NCI-H2029 treated with DMSO at 0.1 percent for 48 hours (cell line): ENCODE measurements around the gene ESPNL.
"Not testable (repeated sequence)": the region's sequence is repeated elsewhere in the genome, so short reads cannot be mapped to it uniquely, and the experiment has no call there.

ENCODE experiments used
- DNase-seq: peaks from one replicate; lab custom pipeline; 2025; lab: John Stamatoyannopoulos, UW

Gene ESPNL

DNA sequence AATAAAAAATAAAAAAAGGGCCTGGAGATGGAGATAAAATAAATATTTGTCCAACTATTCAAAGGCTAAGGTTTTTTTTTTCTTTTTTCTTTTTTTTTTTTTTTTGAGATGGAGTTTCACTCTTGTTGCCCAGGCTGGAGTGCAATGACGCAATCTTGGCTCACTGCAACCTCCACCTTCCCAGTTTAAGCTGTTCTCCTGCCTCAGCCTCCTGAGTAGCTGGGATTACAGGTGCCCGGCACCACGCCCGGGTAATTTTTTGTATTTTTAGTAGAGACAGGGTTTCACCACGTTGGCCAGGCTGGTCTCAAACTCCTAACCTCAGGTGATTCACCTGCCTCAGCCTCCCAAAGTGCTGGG lies 70.9 kb downstream of the ESPNL start:
- DNase-seq = not testable (repeated sequence)

DNA sequence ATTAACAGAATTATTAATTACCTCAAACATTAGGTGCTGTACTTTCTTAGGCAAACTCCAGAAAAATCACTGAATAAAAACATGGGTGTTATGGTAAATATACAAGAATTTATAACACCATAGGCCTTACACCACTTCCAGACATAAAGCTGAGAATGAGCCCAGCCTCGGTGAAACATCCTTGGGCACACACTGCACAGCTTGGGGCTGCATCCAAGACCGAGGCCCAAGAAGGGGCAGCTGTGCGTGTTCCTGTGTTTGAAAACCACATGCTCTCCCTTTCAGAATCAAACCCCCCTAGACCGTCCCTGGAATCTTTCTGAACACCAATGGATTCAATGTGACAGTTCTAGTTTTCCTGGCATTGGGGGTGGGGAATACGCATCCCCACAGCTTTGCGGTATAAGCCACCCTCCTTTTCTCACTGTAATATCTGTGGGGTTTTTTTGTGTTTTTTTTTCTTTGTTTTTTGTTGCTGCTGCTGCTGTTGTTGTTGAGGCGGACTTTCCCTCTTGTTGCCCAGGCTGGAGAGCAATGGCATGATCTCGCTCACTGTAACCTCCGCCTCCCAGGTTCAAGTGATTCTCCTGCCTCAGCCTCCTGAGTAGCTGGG lies 71.5 kb downstream of the ESPNL start:
- DNase-seq = no peak

DNA sequence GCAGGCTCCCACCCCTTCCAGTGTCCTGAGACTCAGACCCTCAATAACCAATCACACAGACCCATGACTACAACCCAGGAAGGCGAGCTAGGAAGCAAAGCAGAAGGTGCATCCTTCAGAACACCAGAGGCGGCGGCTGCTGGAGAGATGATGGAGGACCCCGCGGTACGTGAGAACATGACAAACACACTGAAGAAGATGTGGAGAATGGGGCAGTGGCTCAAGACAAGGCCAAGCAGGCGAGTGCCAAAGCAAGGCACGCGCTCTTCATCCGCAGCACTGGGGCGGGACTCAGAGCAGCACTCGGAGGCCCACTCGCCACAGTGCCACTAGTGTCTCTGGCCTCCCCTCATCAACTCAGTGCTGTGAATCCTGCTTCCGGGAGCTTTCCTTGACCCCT lies 72.3 kb downstream of the ESPNL start:
- DNase-seq = no peak

DNA sequence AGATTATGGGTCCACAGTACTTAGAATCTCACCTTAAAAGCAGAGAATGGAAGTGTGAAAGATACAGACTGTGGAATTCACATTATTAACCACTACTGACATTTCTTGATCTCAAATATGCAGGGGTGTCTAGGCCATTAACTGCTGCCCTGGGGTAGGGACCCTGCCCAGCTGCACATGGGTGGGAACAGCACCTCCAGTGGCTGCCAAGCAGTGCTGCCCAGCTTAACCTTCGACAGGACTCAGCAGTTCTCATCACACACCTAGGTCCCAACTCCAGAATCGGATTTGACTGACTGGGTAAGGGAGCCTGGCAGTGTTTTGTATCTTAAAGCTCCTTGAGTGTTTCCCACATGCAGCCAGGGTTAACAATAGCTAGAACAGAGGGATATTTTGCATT lies 73.6 kb downstream of the ESPNL start:
- DNase-seq = no peak

DNA sequence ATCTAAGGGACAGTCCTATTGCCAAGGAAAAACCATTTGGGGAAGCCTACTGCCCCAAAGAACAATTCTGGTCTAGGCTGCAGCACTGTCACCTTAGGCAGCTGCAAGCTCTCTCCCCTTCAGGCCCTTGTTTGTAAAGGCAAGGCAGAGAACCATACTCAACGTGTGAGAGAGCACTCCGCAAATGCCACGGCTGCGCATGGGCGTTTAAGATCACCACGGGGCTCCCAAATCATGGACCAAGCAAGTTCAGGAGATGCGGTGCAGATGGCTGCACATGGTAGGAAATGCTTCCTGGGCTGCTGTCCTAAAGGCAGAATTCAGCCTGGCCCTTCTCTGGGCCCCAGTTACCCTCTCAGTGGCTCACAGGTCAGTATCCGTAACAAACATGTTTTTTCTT lies 74.2 kb downstream of the ESPNL start:
- no peak for DNase-seq

DNA sequence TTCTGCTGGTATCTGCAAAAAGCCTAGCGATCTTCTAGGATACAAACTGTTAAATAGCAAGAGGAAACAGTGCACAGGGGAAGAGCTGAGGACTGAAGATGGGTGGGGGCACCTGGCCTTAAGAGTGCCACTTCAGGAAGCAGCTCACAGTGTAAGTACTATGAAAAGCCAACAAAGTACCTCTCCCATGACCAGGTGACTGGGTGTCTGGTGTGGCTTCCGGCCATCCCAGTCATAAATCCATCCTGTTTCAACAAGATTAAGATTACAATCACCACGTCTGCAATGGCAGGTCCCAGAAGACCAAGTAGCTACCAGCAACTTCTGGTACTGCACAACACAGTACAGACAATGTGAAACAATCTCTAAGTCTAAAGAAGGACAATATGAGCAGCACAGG lies 74.6 kb downstream of the ESPNL start:
- peak; percentile 84 for DNase-seq

DNA sequence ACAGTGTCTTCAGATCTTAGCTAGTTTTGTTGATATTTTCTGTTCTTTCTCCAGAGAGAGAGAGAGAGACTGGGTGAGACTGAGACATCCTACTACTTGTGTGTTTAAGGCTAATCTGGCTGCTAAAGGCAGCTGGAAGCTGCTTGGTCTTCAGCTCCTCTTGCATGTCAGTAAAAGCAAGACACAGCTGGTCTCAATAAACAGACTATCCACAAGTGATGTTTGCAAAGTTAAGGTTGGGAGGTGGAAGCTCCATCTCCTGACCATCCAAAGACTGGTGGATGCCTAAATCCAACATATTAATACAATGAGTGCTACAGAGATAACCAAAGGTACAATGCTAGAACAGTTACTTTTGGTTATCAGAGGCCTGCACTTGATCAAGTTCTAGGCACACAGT lies 76.5 kb downstream of the ESPNL start:
- no peak for DNase-seq

DNA sequence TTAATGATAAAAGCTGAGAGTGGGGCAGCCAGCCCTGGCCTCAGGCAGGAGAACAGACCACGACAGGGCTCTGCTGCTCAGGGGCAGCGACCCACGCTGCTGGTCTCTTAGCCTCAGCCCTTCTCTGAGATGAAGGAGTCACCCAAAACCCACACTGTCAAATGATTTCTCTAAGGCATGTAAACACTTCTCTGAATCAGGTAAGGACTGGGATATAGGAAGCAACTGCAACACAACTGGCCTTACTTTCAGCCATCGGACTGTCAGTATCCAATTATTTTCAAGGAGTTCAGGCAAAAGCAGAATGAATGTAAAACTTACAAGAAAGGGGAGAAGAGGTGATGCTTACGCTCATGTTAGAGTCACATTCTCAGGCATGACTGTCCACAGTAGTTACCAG lies 80.4 kb downstream of the ESPNL start:
- DNase-seq = no peak

DNA sequence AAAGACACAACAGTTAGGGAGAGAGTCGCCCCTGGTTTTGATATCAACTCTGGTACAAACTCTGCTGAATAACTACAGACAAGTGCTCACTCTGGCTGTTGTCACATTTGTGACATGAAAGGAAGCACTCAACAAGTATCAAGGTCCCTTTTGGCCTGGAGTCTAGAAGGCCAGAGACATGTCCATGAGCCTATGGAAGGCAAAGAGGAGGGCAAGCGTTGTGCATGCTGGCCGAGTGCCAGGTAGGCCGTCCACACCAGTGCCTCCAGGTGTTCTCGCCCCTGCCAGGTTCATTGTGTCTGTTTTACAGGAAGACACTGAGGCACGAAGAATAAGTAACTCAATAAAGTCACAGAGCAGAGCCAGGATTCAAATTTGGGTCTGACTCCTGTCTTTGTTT lies 82.2 kb downstream of the ESPNL start:
- DNase-seq = no peak
